CD8-positive, alpha-beta memory T cell (primary cell): ENCODE data around the gene NDRG3. TPM values are rescaled to one million over a fixed set of nuclear protein-coding genes. Genes with fewer than 3 reads are reported as not detected.
A peak's percentile ranks its signal among the peaks of the same experiment; 100 is the strongest.
"Not testable (repeated sequence)": the region's sequence is repeated elsewhere in the genome, so short reads cannot be mapped to it uniquely, and the experiment has no call there.

ENCODE experiments used
- CTCF ChIA-PET: fragments of 350-600 bp; sonication (Branson Sonifier 250); formaldehyde crosslinking; loops from one replicate; lab custom pipeline; 2021; ENCODE audit warnings: antibody characterized with exemption; lab: Charles Lee
- POLR2A ChIA-PET: fragments of 350-600 bp; sonication (Branson Sonifier 250); formaldehyde crosslinking; loops from one replicate; lab custom pipeline; 2021; ENCODE audit warnings: antibody characterized with exemption; lab: Charles Lee
- DNase-seq, 5 donors: peaks; one replicate each; pipeline versions ENCODE4 v3.0.0 to v3.0.0-alpha.2; 2020 to 2022; ENCODE audit warnings: mixed read lengths in 1 of 5
- H3K27ac ChIP-seq: one replicate; pipeline ENCODE4 v1.7.0; 2013; ENCODE audit warnings: low read depth, mild to moderate bottlenecking, low read length, moderate library complexity
- H3K27me3 ChIP-seq: 2 replicates; pipeline ENCODE4 v1.7.0; 2013; ENCODE audit warnings: low read length, mild to moderate bottlenecking; ENCODE audit not compliant: insufficient read depth, poor library complexity, severe bottlenecking
- H3K36me3 ChIP-seq: 2 replicates; pipeline ENCODE4 v1.7.0; 2013; ENCODE audit warnings: mild to moderate bottlenecking, low read length, moderate library complexity; ENCODE audit not compliant: insufficient read depth
- H3K4me1 ChIP-seq: 2 replicates; pipeline ENCODE4 v1.7.0; 2013; ENCODE audit warnings: mild to moderate bottlenecking, low read length, moderate library complexity; ENCODE audit not compliant: insufficient read depth
- H3K4me3 ChIP-seq: 2 replicates; pipeline ENCODE4 v1.7.0; 2013; ENCODE audit warnings: mild to moderate bottlenecking, low read length
- H3K9me3 ChIP-seq: 2 replicates; pipeline ENCODE4 v1.7.0; 2013; ENCODE audit warnings: mild to moderate bottlenecking, low read length
- H3K27ac Mint-ChIP-seq, 8 donors: one replicate each; pipeline ENCODE4 v1.8.0; 2020 to 2021; ENCODE audit warnings: mixed read lengths in 8 of 8, mild to moderate bottlenecking in 6 of 8, inconsistent platforms in 3 of 8, moderate library complexity in 3 of 8
- H3K27me3 Mint-ChIP-seq, 2 donors: one replicate each; pipeline ENCODE4 v1.8.0; 2020 to 2021; ENCODE audit warnings: mixed read lengths in 2 of 2, mild to moderate bottlenecking in 1 of 2, moderate library complexity in 1 of 2
- H3K36me3 Mint-ChIP-seq, 3 donors: one replicate each; pipeline ENCODE4 v1.8.0; 2020 to 2021; ENCODE audit warnings: mixed read lengths in 3 of 3, inconsistent platforms in 1 of 3, mild to moderate bottlenecking in 1 of 3
- H3K4me1 Mint-ChIP-seq, 3 donors: one replicate each; pipeline ENCODE4 v1.8.0; 2020 to 2021; ENCODE audit warnings: mixed read lengths in 3 of 3, inconsistent platforms in 1 of 3, mild to moderate bottlenecking in 1 of 3
- H3K4me3 Mint-ChIP-seq, 7 donors: one replicate each; pipeline ENCODE4 v1.8.0; 2020 to 2021; ENCODE audit warnings: mixed read lengths in 7 of 7, mild to moderate bottlenecking in 6 of 7, moderate library complexity in 4 of 7, inconsistent platforms in 2 of 7
- H3K9me3 Mint-ChIP-seq, 5 donors: one replicate each; pipeline ENCODE4 v1.8.0; 2020 to 2022; ENCODE audit warnings: mixed read lengths in 5 of 5, mild to moderate bottlenecking in 3 of 5, moderate library complexity in 2 of 5, inconsistent platforms in 1 of 5
- polyA plus RNA-seq: library from polyadenylated mRNA; unstranded; fragments of 300-500 nt; fragmentation: Illumina TruSeq; gene quantifications from one replicate; pipeline ENCODE4 v1.2.3, GENCODE V29; 2021
- total RNA-seq, 2 experiments: library from RNA; stranded (reverse); gene quantifications; one replicate each; pipeline ENCODE4 v1.2.3, GENCODE V29; 2021

Gene NDRG3
- total and polyA plus RNA-seq, 3 experiments from 2014 or later, result 19.9 to 49.8 (median 20.3) TPM

- Histone ChIP-seq H3K36me3 (peaks cover 21% of the 10 kb centered on the region), H3K4me3 (no peak overlapping the region), H3K27me3 (no peaks in the 10 kb centered on the region), H3K27ac (no peak overlapping the region), H3K9me3 (no peaks in the 10 kb centered on the region), H3K4me1 (peaks cover 13% of the 10 kb centered on the region)
- no peaks in the 10 kb centered on the region for H3K27me3 Mint-ChIP-seq
- DNase-seq, result no peak
- ChIA-PET CTCF (interaction anchor here (1.4 kb wide), 1 partner anchor 8 kb away, joined by 7 read pairs; no protein-coding TSS in a partner anchor), POLR2A (no interaction called here)
- H3K36me3 Mint-ChIP-seq, result peaks cover 12 to 57% (median 16%) of the 10 kb centered on the region in 3 donors
- H3K27ac Mint-ChIP-seq, result peak overlapping the region in 7 of 8 donors; percentile 30 to 86 (median 44)
- H3K4me3 Mint-ChIP-seq, result no peak overlapping the region
- peaks cover 25 to 41% (median 27%) of the 10 kb centered on the region in 3 donors for H3K4me1 Mint-ChIP-seq
- no peaks in the 10 kb centered on the region for H3K9me3 Mint-ChIP-seq
These were observed 125.0 kb downstream of the NDRG3 start for GRCh38 chr20:36620917-36621316.

- peaks cover 9 to 43% (median 13%) of the 10 kb centered on the region in 3 donors for H3K4me1 Mint-ChIP-seq
- H3K27me3 ChIP-seq, result no peaks in the 10 kb centered on the region
- POLR2A ChIA-PET, result no interaction called here
- H3K4me1 ChIP-seq, result peaks cover 4% of the 10 kb centered on the region
- peaks cover 0 to 2% of the 10 kb centered on the region in 2 donors for H3K27me3 Mint-ChIP-seq
- DNase-seq, result no peak
- no peaks in the 10 kb centered on the region for H3K9me3 Mint-ChIP-seq
- peaks cover 0 to 67% (median 11%) of the 10 kb centered on the region in 3 donors for H3K36me3 Mint-ChIP-seq
- H3K4me3 ChIP-seq, result no peak overlapping the region
- no peak overlapping the region for H3K27ac ChIP-seq
- CTCF ChIA-PET, result interaction anchor here (1.1 to 1.5 kb wide), 7 partner anchors 10 to 193 kb away, joined by 3 to 7 read pairs (median 3); partner anchors contain the start of genes RAB5IF and SLA2
- peak overlapping the region; percentile 8 to 90 (median 53) for H3K27ac Mint-ChIP-seq
- no peak overlapping the region for H3K4me3 Mint-ChIP-seq
- H3K9me3 ChIP-seq, result no peaks in the 10 kb centered on the region
- peaks cover 37% of the 10 kb centered on the region for H3K36me3 ChIP-seq
These were observed 130.9 kb downstream of the NDRG3 start for GRCh38 chr20:36614781-36615557.

GRCh38 chr20:36613974-36614373 lies 131.9 kb downstream of the NDRG3 start:
- Histone ChIP-seq H3K4me3 (no peak overlapping the region), H3K9me3 (no peaks in the 10 kb centered on the region), H3K36me3 (peaks cover 43% of the 10 kb centered on the region), H3K27ac (no peak overlapping the region), H3K4me1 (peaks cover 4% of the 10 kb centered on the region), H3K27me3 (no peaks in the 10 kb centered on the region)
- H3K36me3 Mint-ChIP-seq, result peaks cover 0 to 74% (median 11%) of the 10 kb centered on the region in 3 donors
- no peaks in the 10 kb centered on the region for H3K9me3 Mint-ChIP-seq
- ChIA-PET CTCF (interaction anchor here (1.1 to 1.8 kb wide), 11 partner anchors 9 to 194 kb away, joined by 3 to 7 read pairs (median 4); partner anchors contain the start of genes RAB5IF and SLA2), POLR2A (no interaction called here)
- peaks cover 9 to 43% (median 13%) of the 10 kb centered on the region in 3 donors for H3K4me1 Mint-ChIP-seq
- no peak for DNase-seq
- peaks cover 0 to 2% of the 10 kb centered on the region in 2 donors for H3K27me3 Mint-ChIP-seq
- H3K4me3 Mint-ChIP-seq, result no peak overlapping the region
- H3K27ac Mint-ChIP-seq, result peak overlapping the region in 5 of 8 donors; percentile 17 to 90 (median 71)

GRCh38 chr20:36611625-36612024 lies 134.3 kb downstream of the NDRG3 start:
- Histone ChIP-seq H3K4me1 (peaks cover 17% of the 10 kb centered on the region), H3K4me3 (no peak overlapping the region), H3K9me3 (no peaks in the 10 kb centered on the region), H3K27me3 (no peaks in the 10 kb centered on the region), H3K27ac (no peak overlapping the region), H3K36me3 (peaks cover 55% of the 10 kb centered on the region)
- DNase-seq, result no peak
- H3K9me3 Mint-ChIP-seq, result no peaks in the 10 kb centered on the region
- H3K27me3 Mint-ChIP-seq, result peaks cover 0 to 2% of the 10 kb centered on the region in 2 donors
- H3K4me1 Mint-ChIP-seq, result peaks cover 21 to 62% (median 25%) of the 10 kb centered on the region in 3 donors
- ChIA-PET CTCF (interaction anchor here (0.9 to 3.8 kb wide), 12 partner anchors 10 to 143 kb away, joined by 3 to 30 read pairs (median 4); partner anchors contain the start of gene SLA2), POLR2A (no interaction called here)
- no peak overlapping the region for H3K4me3 Mint-ChIP-seq
- H3K36me3 Mint-ChIP-seq, result peaks cover 0 to 88% (median 11%) of the 10 kb centered on the region in 3 donors
- H3K27ac Mint-ChIP-seq, result peak overlapping the region in 3 of 8 donors; percentile 23 to 75 (median 50)

GRCh38 chr20:36608388-36608728 lies 137.5 kb downstream of the NDRG3 start:
- DNase-seq, H3K9me3 ChIP-seq, POLR2A ChIA-PET, H3K27me3 Mint-ChIP-seq, H3K27ac ChIP-seq, H3K4me3 ChIP-seq, H3K9me3 Mint-ChIP-seq, H3K27me3 ChIP-seq: not testable (repeated sequence)
- Histone ChIP-seq H3K36me3 (peaks cover 36% of the 10 kb centered on the region), H3K4me1 (peaks cover 31% of the 10 kb centered on the region)
- H3K4me1 Mint-ChIP-seq, result peaks cover 31 to 60% (median 40%) of the 10 kb centered on the region in 3 donors
- CTCF ChIA-PET, result interaction anchor here (1.0 to 1.1 kb wide), 2 partner anchors 12 to 21 kb away, joined by 3 read pairs; no protein-coding TSS in a partner anchor
- H3K27ac Mint-ChIP-seq, result peak overlapping the region in 3 of 8 donors; percentile 63 to 78 (median 66)
- H3K4me3 Mint-ChIP-seq, result peak overlapping the region in 2 of 7 donors; percentile 61 to 75
- H3K36me3 Mint-ChIP-seq, result peaks cover 0 to 73% (median 4%) of the 10 kb centered on the region in 3 donors

GRCh38 chr20:36607586-36608387 lies 138.1 kb downstream of the NDRG3 start:
- H3K27ac Mint-ChIP-seq, result peak overlapping the region; percentile 63 to 98 (median 96)
- CTCF ChIA-PET, result interaction anchor here (1.0 to 2.8 kb wide), 3 partner anchors 9 to 22 kb away, joined by 3 to 9 read pairs (median 3); no protein-coding TSS in a partner anchor
- peaks cover 27 to 54% (median 38%) of the 10 kb centered on the region in 3 donors for H3K4me1 Mint-ChIP-seq

More at GRCh38 chr20:36607586-36608387, 138.1 kb downstream of the NDRG3 start:
- H3K4me3 ChIP-seq, result no peak overlapping the region
- H3K27me3 ChIP-seq, result no peaks in the 10 kb centered on the region
- POLR2A ChIA-PET, result interaction anchor here (0.7 kb wide), 1 partner anchor 29 kb away, joined by 4 read pairs; no protein-coding TSS in a partner anchor
- DNase-seq, result no peak
- Mint-ChIP-seq H3K36me3 (peaks cover 0 to 67% (median 4%) of the 10 kb centered on the region in 3 donors), H3K4me3 (peak overlapping the region; percentile 97 to 99 (median 98)), H3K27me3 (peaks cover 0 to 1% of the 10 kb centered on the region in 2 donors), H3K9me3 (no peaks in the 10 kb centered on the region)
- no peaks in the 10 kb centered on the region for H3K9me3 ChIP-seq
- peaks cover 32% of the 10 kb centered on the region for H3K36me3 ChIP-seq
- H3K27ac ChIP-seq, result no peak overlapping the region
- H3K4me1 ChIP-seq, result peaks cover 27% of the 10 kb centered on the region
